Measurements from ENCODE around the gene SPRING1. TPM values are rescaled to one million over a fixed set of nuclear protein-coding genes. Genes with fewer than 3 reads are reported as not detected.
A peak's percentile ranks its signal among the peaks of the same experiment; 100 is the strongest.

The SPRING1 gene
- total and polyA plus RNA-seq, 2 experiments from 2014 or later = 36.0 to 95.2 TPM

DNA sequence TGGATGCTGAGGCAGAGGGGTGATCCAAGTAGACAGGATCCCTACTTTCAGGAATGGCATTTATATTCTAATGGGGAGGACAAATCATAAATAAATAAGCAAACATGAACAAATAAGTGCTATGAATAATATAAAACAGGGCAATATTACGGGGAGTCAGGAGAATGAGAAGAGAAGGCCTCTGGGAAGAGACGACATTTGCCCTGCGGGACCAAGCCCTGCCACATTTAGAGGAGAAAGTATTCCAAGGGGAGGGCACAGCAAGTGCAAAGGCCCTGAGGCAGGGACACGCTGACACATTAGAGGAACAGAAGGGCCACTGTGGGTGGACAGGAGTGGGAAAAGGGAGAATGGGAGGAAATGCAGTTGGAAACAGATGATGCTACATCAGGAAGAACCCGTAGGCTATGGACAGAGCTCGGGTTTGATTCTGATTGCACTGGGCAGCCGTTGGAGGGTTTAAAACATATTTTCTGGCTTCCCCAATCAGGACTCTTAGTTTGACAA is 1.6 kb upstream of the SPRING1 start:
- Histone ChIP-seq H3K4me3 (no peak overlapping the region), H3K4me2 (no peak overlapping the region), H3K9me2 (replicated peaks; ENCODE audit: insufficient read depth) (no peaks in the 10 kb centered on the region), H3K9me3 (ENCODE audit: low read depth) (no peaks in the 10 kb centered on the region), H2AFZ (no peak overlapping the region), H3K79me2 (peaks cover 24% of the 10 kb centered on the region), H4K20me1 (ENCODE audit: insufficient read depth, poor library complexity, severe bottlenecking) (no peaks in the 10 kb centered on the region), H3K4me1 (ENCODE audit: insufficient read depth) (no peaks in the 10 kb centered on the region), H3K27me3 (no peaks in the 10 kb centered on the region), H3K36me3 (replicated peaks; ENCODE audit: insufficient read depth, low read depth) (no peaks in the 10 kb centered on the region), H3K27ac (no peak overlapping the region)
- TF ChIP-seq CTCF (IDR thresholded peaks at IDR 0.05; ENCODE audit: poor library complexity) = no peak
- no peak for TF ChIP-seq EZH2 (IDR thresholded peaks at IDR 0.05; ENCODE audit: borderline replicate concordance)
- no peak for TF ChIP-seq EZH2phosphoT487 (IDR thresholded peaks at IDR 0.05; ENCODE audit: low read depth, severe bottlenecking, unreplicated experiment)
- DNase-seq (ENCODE audit: low spot score) = no peak
- 95% methylated on average over 7 of the region's 7 CpGs for WGBS (ENCODE audit: low lambda C conversion rate, missing lambda C conversion rate)

DNA sequence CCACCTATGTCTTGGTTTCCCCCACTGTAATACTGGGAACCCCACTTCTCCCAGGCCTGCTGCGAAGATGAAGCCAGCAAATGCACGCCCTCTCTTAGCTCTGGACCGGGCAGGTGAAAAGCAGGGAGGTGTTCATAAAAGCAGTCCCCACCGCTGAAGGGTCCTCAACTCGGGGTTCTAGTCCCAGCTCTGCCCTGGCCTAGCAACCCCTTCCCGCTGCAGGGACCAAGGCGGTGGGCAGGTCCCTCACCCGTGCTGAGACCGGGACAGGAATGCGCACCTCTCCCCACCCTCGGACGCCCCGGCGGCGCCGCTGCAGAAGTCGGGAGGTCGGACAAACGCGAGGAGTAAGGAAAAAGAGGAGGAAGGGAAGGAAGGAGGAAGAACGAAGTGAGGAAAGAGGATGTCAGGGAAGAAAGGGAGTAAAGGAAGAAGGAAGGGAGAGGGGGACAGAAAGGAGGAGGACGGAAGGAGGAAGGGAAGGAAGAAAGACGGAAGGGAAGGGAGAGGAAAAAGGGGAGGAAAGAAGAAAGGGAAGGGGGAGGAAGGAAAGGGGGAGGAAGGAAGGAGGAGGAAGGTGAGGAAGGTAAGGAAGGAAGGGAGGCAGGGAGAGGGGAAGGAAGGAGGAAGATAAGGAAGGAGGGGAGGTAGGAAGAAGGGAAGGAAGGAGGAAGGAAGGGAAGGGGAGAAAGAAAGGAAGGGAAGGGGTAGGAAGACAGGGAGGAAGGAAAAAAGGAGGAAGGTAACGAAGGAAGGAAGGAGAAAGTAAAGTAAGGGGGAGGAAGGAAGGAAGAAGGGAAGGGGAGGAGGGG is 701 bp downstream of the SPRING1 start:
- peaks cover 3% of the 10 kb centered on the region for H3K36me3 ChIP-seq (replicated peaks; ENCODE audit: insufficient read depth, low read depth)
- H3K4me1 ChIP-seq (ENCODE audit: insufficient read depth) = no peaks in the 10 kb centered on the region
- peak overlapping the region; percentile 79 for H3K4me2 ChIP-seq
- H3K27ac ChIP-seq = peak overlapping the region; percentile 82
- H4K20me1 ChIP-seq (ENCODE audit: insufficient read depth, poor library complexity, severe bottlenecking) = peaks cover 2% of the 10 kb centered on the region
- TF ChIP-seq EZH2 (IDR thresholded peaks at IDR 0.05; ENCODE audit: borderline replicate concordance) = no peak
- no peak for TF ChIP-seq EZH2phosphoT487 (IDR thresholded peaks at IDR 0.05; ENCODE audit: low read depth, severe bottlenecking, unreplicated experiment)
- no peak for TF ChIP-seq CTCF (IDR thresholded peaks at IDR 0.05; ENCODE audit: poor library complexity)
- 3% methylated on average over 23 of the region's 24 CpGs for WGBS (ENCODE audit: low lambda C conversion rate, missing lambda C conversion rate)
- H3K27me3 ChIP-seq = no peaks in the 10 kb centered on the region
- H3K9me3 ChIP-seq (ENCODE audit: low read depth) = no peaks in the 10 kb centered on the region
- peak overlapping the region; percentile 33 for H2AFZ ChIP-seq
- peaks cover 46% of the 10 kb centered on the region for H3K79me2 ChIP-seq
- peak; percentile 39 for DNase-seq (ENCODE audit: low spot score)
- H3K9me2 ChIP-seq (replicated peaks; ENCODE audit: insufficient read depth) = no peaks in the 10 kb centered on the region
- H3K4me3 ChIP-seq = peak overlapping the region; percentile 84

DNA sequence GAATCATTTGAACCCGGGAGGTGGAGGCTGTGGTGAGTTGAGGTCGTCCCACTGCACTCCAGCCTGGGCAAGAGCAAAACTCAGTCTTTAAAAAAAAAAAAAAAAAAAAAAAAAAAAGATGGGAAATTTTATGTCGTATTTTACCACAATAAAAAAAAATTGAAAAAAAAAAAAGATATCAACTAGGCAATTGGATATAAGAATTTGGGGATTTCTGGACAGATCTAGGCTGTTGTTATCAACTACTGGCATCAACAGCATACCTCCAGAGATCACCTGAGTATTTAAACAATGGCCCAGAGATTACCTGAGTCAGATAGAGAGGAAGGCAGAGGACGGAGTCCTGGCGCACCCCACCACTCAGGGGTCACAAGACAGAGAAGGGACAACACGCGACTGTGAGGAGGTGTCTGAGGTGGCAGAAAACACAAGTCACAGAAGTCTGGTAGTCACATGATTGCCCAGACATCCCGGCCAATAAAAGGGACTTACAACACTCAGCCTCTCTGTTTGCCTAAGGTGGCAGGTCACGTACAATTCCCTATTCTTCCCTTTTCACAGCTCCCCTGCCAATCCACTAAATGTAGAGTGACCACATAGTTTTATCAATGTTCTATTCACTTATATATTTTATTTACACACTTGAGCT is 1.8 kb downstream of the SPRING1 start:
- Histone ChIP-seq H3K9me3 (ENCODE audit: low read depth) (no peaks in the 10 kb centered on the region), H3K4me3 (peak overlapping the region; percentile 84), H3K4me2 (peak overlapping the region; percentile 79), H3K36me3 (replicated peaks; ENCODE audit: insufficient read depth, low read depth) (peaks cover 3% of the 10 kb centered on the region), H3K9me2 (replicated peaks; ENCODE audit: insufficient read depth) (no peaks in the 10 kb centered on the region), H2AFZ (no peak overlapping the region), H3K4me1 (ENCODE audit: insufficient read depth) (no peaks in the 10 kb centered on the region), H3K27me3 (no peaks in the 10 kb centered on the region), H4K20me1 (ENCODE audit: insufficient read depth, poor library complexity, severe bottlenecking) (peaks cover 13% of the 10 kb centered on the region), H3K27ac (peak overlapping the region; percentile 82), H3K79me2 (peaks cover 57% of the 10 kb centered on the region)
- WGBS (ENCODE audit: low lambda C conversion rate, missing lambda C conversion rate) = 64% methylated on average over 9 of the region's 9 CpGs
- peak; percentile 84 for DNase-seq (ENCODE audit: low spot score)
- no peak for TF ChIP-seq EZH2 (IDR thresholded peaks at IDR 0.05; ENCODE audit: borderline replicate concordance)
- no peak for TF ChIP-seq CTCF (IDR thresholded peaks at IDR 0.05; ENCODE audit: poor library complexity)
- TF ChIP-seq EZH2phosphoT487 (IDR thresholded peaks at IDR 0.05; ENCODE audit: low read depth, severe bottlenecking, unreplicated experiment) = no peak

All from hepatocyte (in vitro differentiated cells).